Endothelial cell (in vitro differentiated cells): ENCODE results near the gene GALNT14. TPM values are rescaled to one million over a fixed set of nuclear protein-coding genes. Genes with fewer than 3 reads are reported as not detected.

Experiments
- DNase-seq: peaks from one replicate; pipeline ENCODE4 v3.0.0; 2021; ENCODE audit warnings: low spot score
- H3K27ac Mint-ChIP-seq: one replicate; pipeline ENCODE4 v1.8.0; 2021; ENCODE audit warnings: mixed read lengths, inconsistent platforms; ENCODE audit not compliant: unreplicated experiment
- H3K27me3 Mint-ChIP-seq: one replicate; pipeline ENCODE4 v1.8.0; 2021; ENCODE audit warnings: mild to moderate bottlenecking, moderate library complexity, mixed read lengths, inconsistent platforms; ENCODE audit not compliant: unreplicated experiment
- H3K36me3 Mint-ChIP-seq: one replicate; pipeline ENCODE4 v1.8.0; 2021; ENCODE audit warnings: mild to moderate bottlenecking, low read depth, mixed read lengths, inconsistent platforms; ENCODE audit not compliant: unreplicated experiment
- H3K4me1 Mint-ChIP-seq: one replicate; pipeline ENCODE4 v1.8.0; 2021; ENCODE audit warnings: mild to moderate bottlenecking, mixed read lengths, inconsistent platforms; ENCODE audit not compliant: unreplicated experiment
- H3K4me3 Mint-ChIP-seq: one replicate; pipeline ENCODE4 v1.8.0; 2021; ENCODE audit warnings: mild to moderate bottlenecking, mixed read lengths, inconsistent platforms; ENCODE audit not compliant: unreplicated experiment
- H3K9me3 Mint-ChIP-seq: one replicate; pipeline ENCODE4 v1.8.0; 2021; ENCODE audit warnings: mixed read lengths, inconsistent platforms; ENCODE audit not compliant: unreplicated experiment
- CTCF ChIP-seq: fragments of 200-600 bp; sonication (generic); IDR thresholded peaks from one replicate; pipeline ENCODE4 v1.5.0; 2021; ENCODE audit warnings: antibody characterized with exemption; ENCODE audit not compliant: unreplicated experiment
- total RNA-seq: library from RNA; stranded (reverse); fragmentation: NEBNext Ultra II Directional; extraction: Animal tissue kit (Norgen Biotek cat#: 25700); gene quantifications from one replicate; pipeline ENCODE4 v1.2.1, GENCODE V29; 2021; ENCODE audit not compliant: unreplicated experiment

The GALNT14 gene
- total RNA-seq, 1 donor from 2014 or later = 16.8 TPM

DNA sequence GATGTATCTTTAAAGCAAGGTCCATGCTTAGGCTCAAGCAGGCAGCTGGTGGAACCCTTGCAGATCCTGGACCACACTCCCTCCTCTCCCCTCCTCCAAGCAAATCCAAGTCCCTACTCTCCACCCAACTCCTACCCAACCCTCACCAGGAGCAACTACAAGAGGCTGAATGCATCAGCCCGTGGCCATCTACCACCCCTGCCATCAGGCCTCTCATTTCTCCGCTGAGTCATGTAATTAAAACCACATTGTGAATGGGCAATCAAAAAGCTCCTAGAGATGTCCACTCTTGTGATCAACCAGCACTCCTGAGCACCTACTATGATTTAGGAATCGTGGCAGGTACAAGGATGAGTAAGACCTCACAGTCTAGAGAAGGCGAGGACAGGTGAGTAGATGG, 188.8 kb downstream of the GALNT14 start:
- Mint-ChIP-seq H3K36me3 (peaks cover 11% of the 10 kb centered on the region), H3K27ac (no peak overlapping the region), H3K27me3 (peaks cover 6% of the 10 kb centered on the region), H3K4me3 (no peak overlapping the region), H3K9me3 (no peaks in the 10 kb centered on the region), H3K4me1 (no peaks in the 10 kb centered on the region)
- no peak for TF ChIP-seq CTCF
- DNase-seq = no peak

DNA sequence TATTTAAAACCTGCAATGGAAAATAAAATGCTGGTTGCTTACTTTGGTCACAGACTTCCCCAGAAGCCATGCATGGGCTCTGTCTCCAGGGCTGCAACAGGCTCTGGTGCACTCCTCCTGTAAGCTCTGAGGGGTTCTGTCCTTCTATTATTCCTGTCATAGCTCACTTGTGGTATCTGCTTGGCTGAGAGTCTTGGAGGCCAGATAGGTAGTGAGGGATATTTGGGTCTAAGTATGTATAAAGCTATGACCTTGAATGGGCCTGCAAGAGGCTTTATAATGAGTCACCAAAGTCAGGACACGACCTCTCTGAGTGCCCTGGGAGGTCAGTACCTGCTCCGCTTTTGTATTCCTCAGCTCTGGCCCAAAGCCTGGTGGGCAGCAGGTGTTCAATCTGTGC, 189.4 kb downstream of the GALNT14 start:
- peaks cover 6% of the 10 kb centered on the region for H3K27me3 Mint-ChIP-seq
- H3K4me3 Mint-ChIP-seq = no peak overlapping the region
- no peak for TF ChIP-seq CTCF
- no peaks in the 10 kb centered on the region for H3K4me1 Mint-ChIP-seq
- peaks cover 10% of the 10 kb centered on the region for H3K36me3 Mint-ChIP-seq
- no peak overlapping the region for H3K27ac Mint-ChIP-seq
- DNase-seq = no peak
- H3K9me3 Mint-ChIP-seq = no peaks in the 10 kb centered on the region

DNA sequence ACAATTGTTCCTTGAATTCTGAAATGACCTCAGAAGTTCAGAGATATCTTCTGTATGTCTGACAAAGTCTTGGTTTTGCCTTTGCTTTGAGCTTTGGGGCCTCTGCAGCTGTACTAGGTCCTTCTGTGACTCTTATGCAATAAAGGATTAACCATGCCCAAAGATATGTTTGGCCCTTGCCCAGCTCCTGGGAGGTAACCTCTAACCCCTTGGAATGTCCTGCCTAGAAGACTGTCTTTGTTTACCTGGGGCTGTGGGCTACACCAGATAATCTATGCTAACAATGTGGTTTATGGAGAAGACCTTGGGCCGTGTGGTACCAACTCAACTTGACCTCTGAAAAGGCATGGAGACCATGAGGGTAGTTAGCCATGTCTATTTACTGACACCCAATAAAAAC, 190.1 kb downstream of the GALNT14 start:
- no peak for TF ChIP-seq CTCF
- H3K36me3 Mint-ChIP-seq = peaks cover 6% of the 10 kb centered on the region

DNA sequence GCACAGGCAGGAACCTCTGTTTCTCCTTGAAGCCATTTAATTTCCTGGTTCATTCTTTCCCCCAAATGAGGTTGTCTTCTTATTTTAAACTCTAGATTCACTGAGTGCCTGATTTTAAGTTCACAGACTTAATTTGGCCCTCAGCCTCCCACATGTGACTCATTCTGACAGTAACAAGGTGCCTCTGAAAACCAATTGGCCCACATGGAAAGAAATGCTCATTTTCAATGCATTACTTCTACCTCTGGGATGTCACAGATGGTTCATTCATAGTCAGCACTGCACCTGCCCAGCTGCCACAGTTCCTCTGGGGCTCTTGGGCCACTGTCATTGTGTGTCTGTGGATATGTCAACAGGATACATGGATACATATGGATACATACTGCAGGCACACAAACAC, 190.6 kb downstream of the GALNT14 start:
- no peak overlapping the region for H3K4me3 Mint-ChIP-seq
- peaks cover 6% of the 10 kb centered on the region for H3K27me3 Mint-ChIP-seq
- no peak for DNase-seq
- H3K27ac Mint-ChIP-seq = no peak overlapping the region
- H3K36me3 Mint-ChIP-seq = peaks cover 9% of the 10 kb centered on the region
- no peak for TF ChIP-seq CTCF
- no peaks in the 10 kb centered on the region for H3K4me1 Mint-ChIP-seq
- no peaks in the 10 kb centered on the region for H3K9me3 Mint-ChIP-seq

More for the DNA sequence above, 190.1 kb downstream of the GALNT14 start:
- DNase-seq = no peak
- no peaks in the 10 kb centered on the region for H3K9me3 Mint-ChIP-seq
- no peak overlapping the region for H3K4me3 Mint-ChIP-seq
- no peak overlapping the region for H3K27ac Mint-ChIP-seq
- peaks cover 6% of the 10 kb centered on the region for H3K27me3 Mint-ChIP-seq
- no peaks in the 10 kb centered on the region for H3K4me1 Mint-ChIP-seq

GRCh38 chr2:30942419-30942818, 195.8 kb downstream of the GALNT14 start:
- Mint-ChIP-seq H3K4me1 (peaks cover 4% of the 10 kb centered on the region), H3K9me3 (no peaks in the 10 kb centered on the region), H3K27ac (no peak overlapping the region), H3K36me3 (peaks cover 4% of the 10 kb centered on the region), H3K4me3 (peak overlapping the region; percentile 4), H3K27me3 (peaks cover 1% of the 10 kb centered on the region)
- DNase-seq = no peak
- no peak for TF ChIP-seq CTCF
